GDM1 (cell line): ENCODE measurements around the gene LSP1.
"Not testable (repeated sequence)": the region's sequence is repeated elsewhere in the genome, so short reads cannot be mapped to it uniquely, and the experiment has no call there.

Source experiments
- DNase-seq: peaks from one replicate; lab custom pipeline; 2025; lab: John Stamatoyannopoulos, UW

LSP1 gene

GRCh38 chr11:1852877-1853276 is at the start of gene LSP1:
Gene LSP1, plus strand, starts transcription at chr11:1853084. Its CDS starts 61 bp downstream, at chr11:1853145.
- DNase-seq = peak; percentile 45

- DNase-seq = no peak
Observed at GRCh38 chr11:1803246-1803645, 49.6 kb upstream of the LSP1 start.

DNA sequence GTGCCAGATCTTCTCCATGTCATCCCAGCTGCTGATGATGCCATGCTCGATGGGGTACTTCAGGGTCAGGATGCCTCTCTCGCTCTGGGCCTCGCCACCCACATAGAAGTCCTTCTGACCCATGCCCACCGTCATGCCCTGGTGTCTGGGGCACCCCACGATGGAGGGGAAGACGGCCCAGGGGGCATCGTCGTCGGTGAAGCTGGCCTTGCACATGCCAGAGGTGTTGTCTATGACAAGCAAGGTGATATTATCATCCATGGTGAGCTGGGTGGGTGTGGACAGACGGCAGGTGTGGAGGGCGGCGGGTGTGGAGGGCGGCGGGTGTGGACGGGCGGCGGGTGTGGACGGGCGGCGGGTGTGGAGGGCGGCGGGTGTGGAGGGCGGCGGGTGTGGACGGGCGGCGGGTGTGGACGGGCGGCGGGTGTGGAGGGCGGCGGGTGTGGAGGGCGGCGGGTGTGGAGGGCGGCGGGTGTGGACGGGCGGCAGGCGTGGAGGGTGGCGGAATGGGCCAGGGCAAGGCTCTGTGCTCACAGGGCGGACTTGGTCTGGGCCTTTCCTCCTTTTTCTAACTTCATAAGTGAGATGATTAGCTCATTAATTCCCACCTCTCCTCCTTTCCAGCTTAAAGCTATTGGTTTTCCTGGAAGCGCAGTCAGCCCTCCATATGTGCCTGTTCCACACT is 48.9 kb upstream of the LSP1 start:
- not testable (repeated sequence) for DNase-seq

GRCh38 chr11:1805525-1805924 is 47.4 kb upstream of the LSP1 start:
- DNase-seq = no peak

- DNase-seq = no peak
Observed at GRCh38 chr11:1807264-1807995, 45.5 kb upstream of the LSP1 start.

DNA sequence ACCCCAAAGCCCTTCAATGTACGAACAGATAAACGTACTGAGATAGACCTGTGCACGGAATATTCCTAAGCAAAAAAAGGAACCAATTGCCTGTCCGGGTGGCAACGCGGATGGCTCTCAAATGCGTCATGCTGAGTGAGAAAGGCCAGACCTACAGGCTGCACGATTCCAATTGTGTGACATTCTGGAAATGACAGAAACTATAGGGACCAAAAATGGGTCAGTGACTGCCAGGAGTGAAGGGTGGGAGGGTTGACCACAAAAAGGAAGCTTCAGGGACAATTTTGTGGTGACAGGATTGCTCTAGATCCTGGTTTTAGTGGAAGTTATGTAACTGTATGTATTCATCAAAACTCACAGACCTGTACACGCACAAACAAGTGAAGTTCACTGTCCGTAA is 42.1 kb upstream of the LSP1 start:
- no peak for DNase-seq

GRCh38 chr11:1812274-1812673 is 40.6 kb upstream of the LSP1 start:
- DNase-seq = no peak

- no peak for DNase-seq
Observed at GRCh38 chr11:1812801-1813200, 40.1 kb upstream of the LSP1 start.

DNA sequence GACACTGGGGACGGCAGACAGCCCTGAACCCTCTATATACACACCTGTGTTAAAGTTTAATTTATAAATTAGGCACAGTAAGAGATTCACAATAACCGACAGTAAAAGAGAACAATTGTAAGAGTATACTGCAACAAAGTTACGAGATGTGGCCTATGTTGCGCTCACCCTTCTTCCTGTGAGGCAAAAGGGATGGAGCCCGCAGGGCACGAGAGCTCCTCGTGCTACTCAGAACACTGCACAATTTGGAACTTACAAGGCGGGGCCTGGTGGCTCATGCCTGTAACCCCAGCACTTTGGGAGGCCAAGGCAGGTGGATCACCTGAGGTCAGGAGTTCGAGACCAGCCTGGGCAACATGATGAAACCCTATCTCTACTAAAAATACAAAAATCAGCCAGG is 39.5 kb upstream of the LSP1 start:
- DNase-seq = not testable (repeated sequence)

- DNase-seq = no peak
Observed at GRCh38 chr11:1814691-1815090, 38.2 kb upstream of the LSP1 start.

GRCh38 chr11:1815311-1815710 is 37.6 kb upstream of the LSP1 start:
- no peak for DNase-seq

GRCh38 chr11:1815751-1816150 is 37.1 kb upstream of the LSP1 start:
- no peak for DNase-seq

DNA sequence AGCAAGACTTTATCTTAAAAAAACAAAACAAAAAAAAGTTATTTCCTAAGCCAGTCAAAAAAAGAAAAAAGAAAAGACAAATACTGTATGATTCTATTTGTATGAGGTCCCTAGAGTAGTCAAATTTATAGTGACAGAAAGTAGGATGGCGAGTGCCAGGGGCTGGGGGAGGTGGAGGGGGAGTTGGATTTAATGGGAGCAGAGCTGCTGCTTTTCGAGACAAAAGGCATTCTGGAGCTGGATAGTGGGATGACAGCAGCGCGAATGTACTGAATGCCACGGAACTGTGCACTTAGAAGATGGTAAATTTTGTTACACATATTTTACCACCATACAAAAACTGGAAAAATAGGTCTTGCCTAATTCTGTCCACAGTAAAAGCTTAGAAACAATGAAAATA is 35.9 kb upstream of the LSP1 start:
- no peak for DNase-seq

- no peak for DNase-seq
Observed at GRCh38 chr11:1817511-1817910, 35.4 kb upstream of the LSP1 start.

GRCh38 chr11:1819074-1819473 is 33.8 kb upstream of the LSP1 start:
- no peak for DNase-seq

GRCh38 chr11:1820463-1821325 is 32.2 kb upstream of the LSP1 start:
- no peak for DNase-seq

DNA sequence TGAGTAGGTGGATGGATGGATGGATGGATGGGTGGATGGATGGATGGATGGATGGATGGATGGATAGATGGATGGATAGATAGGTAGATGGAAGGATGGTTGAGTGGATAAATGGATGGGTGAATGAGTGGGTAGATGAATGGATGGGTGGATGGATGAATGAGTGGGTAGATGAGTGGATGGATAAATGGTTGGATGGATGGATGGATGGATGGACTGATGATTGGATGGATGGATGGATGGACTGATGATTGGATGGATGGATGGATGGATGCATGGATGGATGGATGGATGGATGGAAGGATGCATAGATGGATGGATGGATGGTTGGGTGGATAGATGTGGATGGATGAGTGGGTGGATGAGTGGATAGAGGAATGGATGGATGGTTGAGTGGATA is 31.3 kb upstream of the LSP1 start:
- DNase-seq = no peak

- DNase-seq = no peak
Observed at GRCh38 chr11:1822648-1823375, 30.1 kb upstream of the LSP1 start.

GRCh38 chr11:1823376-1824220 is 29.3 kb upstream of the LSP1 start:
- DNase-seq = no peak

DNA sequence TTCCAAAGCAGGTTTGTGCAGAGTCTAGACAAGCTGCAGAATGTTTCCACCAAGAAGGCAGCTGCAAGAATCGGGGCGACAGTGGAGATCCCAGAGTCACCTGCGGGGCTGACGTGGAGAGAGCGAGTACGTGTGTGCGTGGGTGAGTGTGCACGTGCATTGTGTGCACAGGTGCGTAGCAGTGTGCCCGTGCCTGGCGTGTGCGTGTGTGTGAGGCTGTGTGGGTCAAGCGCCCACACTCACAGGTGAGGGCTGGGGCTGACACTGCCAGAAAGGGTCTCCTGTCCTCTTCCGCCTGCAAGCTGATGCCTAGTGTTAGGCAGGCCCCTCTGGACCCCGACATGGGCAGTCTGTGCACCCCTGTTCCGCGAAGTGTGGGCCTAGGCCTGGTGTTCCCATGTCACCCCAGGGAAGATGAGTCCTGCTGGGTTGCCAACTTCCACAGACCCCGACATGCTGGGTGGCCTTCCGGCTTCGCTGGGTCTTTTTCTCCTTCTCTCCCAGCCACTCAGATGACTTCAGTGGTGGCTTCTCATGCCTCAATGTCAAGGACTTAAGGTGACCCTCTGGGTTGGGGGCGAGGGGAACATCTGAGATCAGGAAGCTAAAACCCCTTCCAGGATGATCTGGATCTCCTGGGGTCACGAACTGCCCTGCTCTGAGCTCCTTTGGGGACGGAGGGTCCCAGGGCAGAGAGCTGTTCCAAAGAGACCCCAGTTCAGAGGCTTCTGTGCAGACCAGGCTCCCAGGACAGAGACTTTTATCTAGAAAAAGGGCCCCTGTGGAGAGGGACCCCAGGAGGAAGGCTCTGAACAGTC is 28.5 kb upstream of the LSP1 start:
- no peak for DNase-seq
